GM21723 (cell line): ENCODE results near the gene LBHD1.
A peak's percentile ranks its signal among the peaks of the same experiment; 100 is the strongest.
"Not testable (repeated sequence)": the region's sequence is repeated elsewhere in the genome, so short reads cannot be mapped to it uniquely, and the experiment has no call there.

Source experiments
- ATAC-seq: cut with Tn5 transposase; IDR thresholded peaks from one replicate; pipeline ENCODE4 v1.9.1; 2021; ENCODE audit warnings: mild to moderate bottlenecking, moderate library complexity; ENCODE audit not compliant: unreplicated experiment

Gene LBHD1

GRCh38 chr11:62665075-62665598 lies 6.9 kb downstream of the LBHD1 start, which contains the start of the genes C11orf98 and CSKMT:
TSS of gene C11orf98 (minus strand) at chr11:62665210. CDS start at chr11:62665169, 41 bp downstream.
TSS of gene CSKMT (plus strand) at chr11:62665312. CDS start at chr11:62665880, 568 bp downstream.
- ATAC-seq, result peak; percentile 80

DNA sequence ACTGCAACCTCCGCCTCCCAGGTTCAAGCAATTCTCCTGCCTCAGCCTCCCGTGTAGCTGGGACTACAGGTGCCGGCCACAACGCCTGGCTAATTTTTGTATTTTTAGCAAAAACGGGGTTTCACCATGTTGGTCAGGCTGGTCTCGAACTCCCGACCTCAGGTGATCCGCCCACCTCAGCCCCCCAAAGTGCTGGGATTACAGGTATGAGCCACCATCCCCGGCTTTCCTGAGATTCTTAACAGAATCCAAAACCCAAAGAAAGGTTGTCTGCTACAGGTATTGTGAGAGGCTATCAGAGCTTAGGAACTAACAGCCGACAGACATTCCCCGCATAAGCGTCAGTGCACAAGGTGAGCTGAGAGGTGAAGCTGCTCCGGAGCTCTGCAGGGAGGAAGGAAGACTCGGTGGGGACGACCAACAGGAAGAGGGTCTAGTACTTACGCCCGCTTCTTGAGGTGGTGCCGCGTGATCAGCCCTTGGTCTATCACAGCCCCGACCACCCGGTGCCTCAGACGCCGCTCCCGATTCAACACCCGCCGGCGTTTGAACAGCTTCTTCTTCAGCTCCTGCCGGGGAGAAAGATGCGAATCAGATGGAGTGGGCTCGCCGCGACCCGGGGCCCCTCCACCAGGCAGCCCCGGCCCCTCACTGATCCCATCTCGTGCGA lies 7.5 kb downstream of the LBHD1 start:
- ATAC-seq, result peak; percentile 30

DNA sequence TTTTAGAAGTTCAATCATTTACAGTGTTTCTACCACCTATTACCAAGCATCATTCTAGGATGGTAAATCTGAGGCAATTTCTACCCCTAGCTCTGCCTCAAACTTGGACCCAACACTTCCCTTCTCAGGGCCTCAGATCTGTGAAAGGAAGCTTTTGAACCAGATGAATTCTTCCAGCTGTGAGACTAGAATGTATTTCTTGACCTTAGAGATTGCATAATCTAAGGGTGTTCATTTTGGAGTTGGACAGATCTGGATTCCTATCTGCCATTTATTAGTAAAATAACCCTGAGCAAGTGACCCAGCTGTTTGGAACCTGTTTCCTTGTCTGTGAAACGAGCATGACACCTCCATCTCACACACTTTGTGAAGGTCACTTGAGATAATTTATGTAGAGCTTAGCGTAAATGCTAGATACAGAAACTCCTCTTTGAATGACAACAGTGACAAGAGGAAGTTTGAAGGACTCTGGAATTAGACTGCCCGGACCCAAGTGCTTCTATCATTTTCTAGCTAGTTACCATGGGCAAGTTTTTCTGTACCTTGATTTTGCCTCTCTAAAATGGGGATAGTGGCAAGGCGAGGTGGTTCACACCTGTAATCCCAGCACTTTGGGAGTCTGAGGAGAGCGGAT lies 15.2 kb downstream of the LBHD1 start:
- no peak for ATAC-seq

- ATAC-seq, result no peak
These were observed 17.8 kb downstream of the LBHD1 start for GRCh38 chr11:62654297-62654696.

DNA sequence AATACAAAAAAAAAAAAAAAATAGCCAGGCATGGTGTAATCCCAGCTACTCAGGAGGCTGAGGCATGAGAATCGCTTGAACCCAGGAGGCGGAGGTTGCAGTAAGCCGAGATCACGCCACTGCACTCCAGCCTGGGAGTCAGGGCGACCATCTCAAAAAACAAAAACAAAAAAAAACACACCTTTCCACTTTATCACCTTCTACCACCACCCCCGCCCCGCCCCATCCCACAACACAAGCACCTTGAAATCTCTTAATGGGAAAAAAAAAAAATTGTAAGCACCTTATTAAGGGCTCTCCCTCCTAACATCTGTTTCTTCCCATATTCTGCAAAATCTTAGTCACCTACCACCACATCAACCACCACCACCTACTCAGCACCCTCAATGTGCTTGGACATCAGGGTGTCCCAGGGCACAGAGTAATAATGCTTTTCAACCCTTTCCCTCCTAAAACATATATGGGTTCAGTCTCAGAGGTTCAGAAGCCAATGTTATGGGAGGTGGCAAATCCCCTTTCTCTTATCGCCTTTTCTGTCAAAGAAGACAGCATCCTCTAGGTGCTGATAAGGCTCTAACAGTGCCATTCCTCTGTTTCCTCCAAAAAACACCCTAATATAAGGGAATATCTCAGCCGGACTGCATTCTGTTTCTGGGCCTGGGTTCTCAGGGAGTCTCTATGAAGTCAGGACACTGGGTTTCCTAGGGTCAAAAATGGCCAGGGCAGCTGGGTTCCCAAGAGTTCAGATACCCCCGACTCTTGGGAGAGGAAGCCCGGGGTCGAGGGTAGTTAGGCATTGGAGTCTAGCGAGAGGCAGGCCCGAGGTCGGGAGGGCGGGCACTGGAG lies 19.7 kb downstream of the LBHD1 start:
- peak; percentile 23 for ATAC-seq

DNA sequence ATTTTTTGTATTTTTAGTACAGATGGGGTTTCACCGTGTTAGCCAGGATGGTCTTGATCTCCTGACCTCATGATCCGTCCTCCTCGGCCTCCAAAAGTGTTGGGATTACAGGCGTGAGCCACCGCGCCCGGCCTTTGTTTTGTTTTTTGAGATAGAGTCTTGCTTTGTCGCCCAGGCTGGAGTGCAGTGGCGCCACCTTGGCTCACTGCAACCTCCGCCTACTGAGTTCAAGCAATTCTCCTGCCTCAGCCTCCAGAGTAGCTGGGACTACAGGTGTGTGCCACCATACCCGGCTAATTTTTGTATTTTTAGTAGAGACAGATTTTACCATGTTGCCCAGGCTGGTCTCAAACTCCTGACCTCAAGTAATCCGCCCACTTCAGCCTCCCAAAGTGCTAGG lies 21.8 kb downstream of the LBHD1 start:
- not testable (repeated sequence) for ATAC-seq

GRCh38 chr11:62649486-62649885 lies 22.6 kb downstream of the LBHD1 start:
- ATAC-seq, result no peak

- no peak for ATAC-seq
These were observed 23.1 kb downstream of the LBHD1 start for GRCh38 chr11:62648967-62649364.

- ATAC-seq, result no peak
These were observed 23.7 kb downstream of the LBHD1 start for GRCh38 chr11:62648185-62648966.

GRCh38 chr11:62647609-62648005 lies 24.5 kb downstream of the LBHD1 start:
- ATAC-seq, result no peak

DNA sequence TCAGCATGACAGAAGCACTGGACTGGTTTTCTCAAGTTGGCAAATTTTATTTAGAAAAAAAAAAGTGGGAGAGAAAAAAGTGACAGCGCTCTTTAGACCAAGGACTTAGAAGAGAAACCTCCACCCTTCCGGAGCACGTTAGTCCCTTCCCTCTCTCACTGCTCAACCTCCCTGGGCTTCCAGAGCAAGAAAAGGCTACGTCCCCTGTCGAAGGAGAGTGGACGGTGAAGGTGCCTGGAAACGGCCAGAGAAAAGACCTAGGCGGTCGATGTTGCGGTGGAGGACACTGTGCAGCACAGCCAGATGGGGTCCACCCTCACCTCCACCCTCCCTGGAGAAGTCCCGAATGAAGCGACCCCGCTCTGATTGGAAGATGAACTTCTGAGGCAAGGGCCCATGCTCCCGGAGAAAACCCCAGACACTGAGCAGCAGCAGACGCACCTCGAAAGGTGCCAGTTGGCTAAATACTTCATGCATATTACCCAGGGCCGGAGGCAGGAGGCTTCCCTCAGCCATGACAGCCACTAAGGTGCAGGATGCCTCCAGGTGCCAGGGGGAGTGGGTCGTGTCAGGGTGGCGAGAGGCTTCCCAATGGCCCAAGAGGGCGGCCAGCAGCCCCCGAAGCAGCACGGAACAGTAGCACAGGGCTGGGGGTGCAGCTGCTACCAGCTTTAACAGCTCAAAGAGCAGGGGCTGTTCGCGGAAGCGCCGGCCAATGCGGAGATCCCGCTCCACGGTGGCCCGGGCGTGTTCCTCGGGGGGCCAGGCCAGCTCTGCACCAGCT lies 25.1 kb downstream of the LBHD1 start:
- ATAC-seq, result no peak

DNA sequence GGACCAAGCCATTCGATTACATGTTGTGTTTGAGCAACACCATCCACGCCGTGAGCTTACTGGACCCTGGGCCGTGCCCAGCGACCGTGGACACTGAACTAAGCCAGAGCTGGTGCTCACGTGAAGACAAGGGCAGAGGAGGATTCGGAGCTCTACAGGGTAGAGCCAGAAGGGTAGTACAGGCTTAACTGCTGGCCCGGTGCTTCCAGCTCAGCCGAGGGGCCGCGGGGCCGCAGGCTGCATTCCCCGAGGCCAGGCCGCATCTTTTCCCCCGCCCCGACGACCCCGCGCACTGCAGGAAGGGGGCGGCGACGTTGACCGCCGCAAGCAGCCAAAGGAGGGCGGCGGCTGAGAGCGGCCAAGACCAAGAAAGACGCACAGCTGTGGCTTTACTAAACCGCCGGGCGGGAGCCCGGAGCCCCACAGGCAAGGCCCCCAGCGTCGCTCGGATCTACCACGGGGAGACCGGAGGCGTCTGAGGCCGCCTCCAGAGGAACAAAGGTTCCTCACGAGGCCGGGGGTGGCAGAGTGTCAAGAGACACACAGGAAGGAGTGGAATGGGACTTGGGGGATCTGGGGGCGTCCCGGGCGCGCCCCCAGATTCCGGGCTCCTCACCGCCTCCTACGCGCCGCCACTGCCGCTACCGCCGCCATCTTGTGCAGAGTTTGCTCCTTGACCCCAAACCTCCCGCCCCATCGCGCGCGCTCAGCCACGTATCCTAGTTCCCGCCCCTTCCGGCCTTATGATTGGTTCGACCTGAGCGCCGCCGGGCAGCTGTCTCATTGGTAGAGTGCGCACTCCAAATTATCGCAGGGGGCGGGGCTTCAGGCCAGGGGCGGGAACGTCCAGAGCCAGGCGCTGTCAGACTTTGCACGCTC lies 25.9 kb downstream of the LBHD1 start, which contains the start of gene GANAB:
Gene GANAB (minus strand): TSS at position 668 of the 879 bp plus-strand sequence. CDS start 14 bp downstream, at position 654.
- peak; percentile 89 for ATAC-seq

- no peak for ATAC-seq
These were observed 26.5 kb downstream of the LBHD1 start for GRCh38 chr11:62645671-62645945.

DNA sequence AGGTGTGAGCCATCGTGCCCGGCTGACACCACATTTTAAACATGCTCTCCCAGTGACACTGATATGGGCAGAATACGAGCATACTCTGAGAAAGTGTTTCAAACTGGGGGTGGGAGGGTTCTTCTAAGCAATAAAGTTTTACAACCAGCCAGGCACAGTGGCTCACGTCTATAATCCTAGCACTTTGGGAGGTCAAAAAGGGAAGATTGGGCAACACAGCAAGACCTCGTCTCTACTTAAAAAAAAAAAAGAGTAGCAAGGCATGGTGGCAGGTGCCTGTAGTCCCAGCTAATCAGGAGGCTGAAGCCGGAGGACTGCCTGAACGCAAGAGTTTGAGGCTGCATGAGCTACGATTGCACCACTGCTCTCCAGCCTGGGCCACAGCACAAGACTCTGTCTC lies 27.8 kb downstream of the LBHD1 start:
- ATAC-seq, result no peak

DNA sequence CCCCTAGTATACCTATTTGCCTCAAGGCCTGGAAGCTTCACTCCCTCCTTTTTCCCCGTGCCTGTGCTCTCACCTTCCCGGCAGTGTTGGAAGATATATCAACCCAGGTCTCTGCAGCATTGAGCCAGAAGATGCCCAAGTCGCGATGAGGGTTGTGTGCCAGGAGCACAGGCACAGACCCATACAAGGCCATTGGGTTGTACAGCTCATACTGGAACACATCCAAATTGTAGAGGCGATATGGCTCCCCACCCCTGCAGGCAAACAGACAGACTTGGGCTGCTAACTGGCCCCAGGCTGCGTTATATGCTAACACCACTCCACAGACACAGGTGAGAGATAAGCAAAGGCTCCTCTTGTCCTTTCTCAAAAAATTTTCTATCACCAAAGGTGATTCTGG lies 39.6 kb downstream of the LBHD1 start:
- no peak for ATAC-seq

GRCh38 chr11:62627713-62628112 lies 44.4 kb downstream of the LBHD1 start:
- ATAC-seq, result no peak

DNA sequence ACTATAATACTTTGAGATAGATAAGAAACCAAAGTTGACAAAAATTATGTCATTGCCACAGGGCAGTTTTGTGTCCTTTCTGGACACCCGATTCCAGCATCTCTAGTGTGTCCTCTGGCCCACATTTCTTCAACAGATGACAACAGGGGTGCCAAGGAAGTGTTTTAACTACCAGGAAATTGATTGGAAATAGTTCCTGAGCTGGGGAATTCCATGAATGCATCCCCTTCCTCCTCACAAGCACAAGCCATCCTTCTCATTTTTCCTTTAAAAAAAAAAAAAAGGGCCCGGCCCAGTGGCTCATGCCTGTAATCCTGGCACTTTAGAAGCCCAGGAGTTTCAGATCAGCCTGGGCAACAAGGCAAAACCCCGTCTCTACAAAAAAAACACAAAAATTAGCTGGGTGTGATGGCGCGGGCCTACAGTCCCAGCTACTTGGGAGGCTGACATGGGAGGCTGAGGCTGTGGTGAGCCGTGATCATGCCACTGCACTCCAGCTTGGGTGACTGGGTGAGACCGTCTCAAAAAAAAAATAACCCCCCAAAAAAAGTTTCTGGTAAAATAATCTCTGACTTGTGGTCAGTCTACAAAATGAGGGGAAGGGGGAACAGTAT lies 49.5 kb downstream of the LBHD1 start:
- ATAC-seq, result no peak
